Measurements from ENCODE around the gene CAMK1D.
"Not testable (repeated sequence)": the region's sequence is repeated elsewhere in the genome, so short reads cannot be mapped to it uniquely, and the experiment has no call there.

Gene CAMK1D

GRCh38 chr10:12423896-12424295 is 74.5 kb downstream of the CAMK1D start:
- DNase-seq (ENCODE audit: low read depth in 1 of 2, low spot score in 1 of 2) = no peak

DNA sequence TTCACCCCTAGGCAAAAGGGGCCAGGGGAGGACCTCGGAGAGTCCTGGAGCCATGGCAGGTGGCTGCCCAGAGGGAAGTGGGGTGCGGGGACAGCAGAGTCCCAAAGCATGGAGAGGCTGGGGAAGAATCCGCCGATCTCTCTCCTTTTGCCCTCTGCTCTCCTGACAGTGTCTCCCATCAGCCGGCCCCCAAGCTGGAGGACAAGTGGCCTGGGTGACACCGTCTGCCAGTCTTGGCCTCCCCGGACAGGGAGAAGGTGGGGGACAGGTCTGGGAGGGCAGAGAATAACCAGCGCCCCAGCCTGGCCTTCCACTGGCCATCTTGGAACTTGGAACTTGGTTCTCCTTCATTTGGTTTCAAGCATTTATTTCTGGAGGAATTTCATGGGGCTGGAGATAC is 77.9 kb downstream of the CAMK1D start:
- no peak for DNase-seq (ENCODE audit: low read depth in 1 of 2, low spot score in 1 of 2)

- no peak for DNase-seq (ENCODE audit: low read depth in 1 of 2, low spot score in 1 of 2)
Measured at GRCh38 chr10:12428447-12429135, 79.2 kb downstream of the CAMK1D start.

- DNase-seq (ENCODE audit: low read depth in 1 of 2, low spot score in 1 of 2) = no peak
Measured at GRCh38 chr10:12430406-12430982, 81.1 kb downstream of the CAMK1D start.

DNA sequence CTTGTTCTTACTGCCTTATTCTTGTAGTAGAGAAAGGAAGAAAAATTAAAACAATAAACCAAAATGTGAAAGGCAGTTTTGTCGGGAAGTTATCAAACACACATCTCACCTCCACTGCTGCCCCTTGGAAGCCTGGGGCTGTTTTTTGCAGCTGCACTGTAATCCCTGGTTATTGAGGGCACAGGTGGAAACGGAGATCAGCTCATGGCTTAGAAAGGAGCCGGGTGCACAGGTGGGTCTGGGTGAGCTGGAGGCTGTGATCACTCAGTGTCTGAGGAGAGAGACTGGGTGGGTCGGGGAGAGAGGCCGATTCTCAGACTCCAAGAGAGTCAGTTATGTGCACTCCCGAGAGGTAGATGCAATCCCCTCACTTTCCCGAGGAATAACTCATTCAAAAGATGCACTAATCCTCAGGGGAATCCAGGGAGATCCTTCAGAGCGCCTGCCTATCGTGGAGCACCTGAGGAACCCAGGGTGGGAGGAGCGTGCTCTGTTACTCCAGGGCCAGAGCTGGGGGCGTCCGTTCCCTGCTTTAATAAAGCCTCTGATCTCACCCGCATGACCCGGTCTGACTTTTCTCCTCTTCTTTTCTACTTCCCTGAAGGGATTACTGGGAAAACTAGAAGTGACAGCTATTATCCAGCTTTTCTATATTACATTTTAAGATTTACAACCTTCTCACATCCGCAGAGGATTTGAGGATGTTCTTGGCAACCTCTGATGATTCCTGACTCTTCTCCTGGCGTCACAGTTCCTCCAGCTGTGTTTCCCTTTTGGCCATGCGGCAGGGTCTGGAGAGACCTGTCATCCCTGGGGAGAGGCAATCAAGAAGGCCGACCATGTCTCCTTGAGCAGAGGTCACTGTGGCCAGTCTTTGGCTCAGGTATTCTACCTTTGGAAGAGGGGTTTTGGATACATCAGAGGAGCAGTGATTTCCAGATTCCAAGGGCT is 82.1 kb downstream of the CAMK1D start:
- no peak for DNase-seq (ENCODE audit: low read depth in 1 of 2, low spot score in 1 of 2)

- DNase-seq (ENCODE audit: low read depth in 1 of 2, low spot score in 1 of 2) = no peak
Measured at GRCh38 chr10:12432402-12433189, 83.2 kb downstream of the CAMK1D start.

- no peak for DNase-seq (ENCODE audit: low read depth in 1 of 2, low spot score in 1 of 2)
Measured at GRCh38 chr10:12434277-12434676, 84.9 kb downstream of the CAMK1D start.

GRCh38 chr10:12434677-12435076 is 85.3 kb downstream of the CAMK1D start:
- not testable (repeated sequence) for DNase-seq (ENCODE audit: low read depth in 1 of 2, low spot score in 1 of 2)

GRCh38 chr10:12435348-12435747 is 86.0 kb downstream of the CAMK1D start:
- no peak for DNase-seq (ENCODE audit: low read depth in 1 of 2, low spot score in 1 of 2)

DNA sequence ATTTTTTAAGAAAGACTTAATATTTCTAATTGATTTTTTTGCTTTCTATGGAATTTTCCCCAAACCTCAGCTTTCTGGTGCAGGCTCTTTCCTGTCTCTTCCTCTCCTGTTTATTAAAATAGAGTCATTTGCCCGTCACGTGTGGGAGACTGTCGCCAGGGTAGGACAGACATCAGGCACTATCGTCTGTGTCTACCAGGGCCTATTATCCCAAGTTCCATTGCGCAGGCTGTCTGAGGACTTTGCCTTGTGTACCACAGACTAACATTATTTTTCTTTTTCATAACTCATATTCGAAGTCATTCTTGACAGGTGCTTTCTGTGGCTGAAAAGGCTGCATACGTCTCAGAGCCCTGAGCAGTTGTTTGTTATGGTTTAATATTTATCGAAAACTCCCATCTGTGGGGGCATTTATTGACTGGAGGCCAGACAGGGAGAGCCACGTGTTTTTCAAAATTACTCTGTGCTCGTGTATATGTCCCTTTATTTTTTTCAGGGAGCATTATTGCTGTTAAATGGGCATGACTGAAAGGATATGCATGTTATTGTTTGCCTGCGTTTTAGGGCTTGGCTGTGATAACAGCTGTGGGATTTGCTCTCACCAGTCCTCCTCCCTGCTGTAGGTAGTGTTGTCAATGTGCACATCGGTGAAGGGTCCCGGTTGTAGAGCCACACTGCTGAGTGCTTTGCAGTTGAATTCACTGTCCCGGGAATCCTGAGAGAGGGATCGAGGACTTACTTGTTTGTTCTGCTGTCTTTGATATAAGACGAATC is 89.8 kb downstream of the CAMK1D start:
- no peak for DNase-seq (ENCODE audit: low read depth in 1 of 2, low spot score in 1 of 2)

DNA sequence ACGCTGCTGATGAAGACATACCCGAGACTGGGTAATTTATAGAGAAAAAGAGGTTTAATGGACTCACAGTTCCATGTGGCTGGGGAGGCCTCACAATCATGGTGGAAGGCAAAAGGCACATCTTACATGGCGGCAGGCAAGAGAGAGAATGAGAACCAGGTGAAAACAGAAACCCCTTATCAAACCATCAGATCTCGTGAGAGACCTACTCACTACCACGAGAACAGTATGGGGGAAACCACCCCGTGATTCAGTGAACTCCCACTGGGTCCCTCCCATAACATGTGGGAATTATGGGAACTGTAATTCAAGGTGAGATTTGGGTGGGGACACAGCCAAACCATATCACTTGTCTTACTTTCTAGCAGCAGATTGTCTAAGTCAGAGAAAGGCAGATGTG is 90.4 kb downstream of the CAMK1D start:
- DNase-seq (ENCODE audit: low read depth in 1 of 2, low spot score in 1 of 2) = not testable (repeated sequence)

GRCh38 chr10:12443026-12443425 is 93.7 kb downstream of the CAMK1D start:
- DNase-seq (ENCODE audit: low read depth in 1 of 2, low spot score in 1 of 2) = no peak

DNA sequence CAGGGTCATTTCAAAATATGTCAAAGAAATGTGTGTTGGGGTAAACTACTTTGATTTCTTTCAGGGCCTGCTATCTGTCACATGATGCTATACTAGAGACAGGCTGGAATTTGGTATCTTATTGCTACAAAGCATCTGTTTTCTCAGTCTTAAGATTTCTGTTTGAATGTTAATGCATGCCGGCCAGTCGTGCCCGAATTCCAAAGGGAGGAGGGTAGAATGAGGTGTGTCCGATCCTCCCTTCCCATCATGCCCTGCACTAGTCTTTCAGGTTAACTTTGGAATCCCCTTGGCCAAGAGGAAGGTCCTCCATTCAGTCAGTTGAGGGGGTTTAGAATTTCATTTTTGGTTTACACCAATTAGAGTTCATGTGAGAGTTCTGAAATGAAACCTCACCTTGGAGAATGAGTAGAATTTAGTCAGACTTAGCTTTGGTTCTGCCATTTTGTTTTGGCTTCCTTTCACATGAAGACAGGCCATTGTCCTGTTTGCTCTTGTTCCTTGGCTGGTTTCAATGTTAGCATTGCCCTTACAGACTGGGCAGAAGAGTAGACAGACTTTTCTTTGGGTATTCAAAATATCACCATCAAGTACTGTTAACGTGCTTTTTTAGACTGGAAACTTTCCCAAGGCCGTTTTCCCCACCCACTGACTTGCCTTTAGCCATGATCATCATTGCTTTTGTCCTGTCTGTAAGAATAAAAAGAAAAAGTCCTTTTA is 95.8 kb downstream of the CAMK1D start:
- no peak for DNase-seq (ENCODE audit: low read depth in 1 of 2, low spot score in 1 of 2)

DNA sequence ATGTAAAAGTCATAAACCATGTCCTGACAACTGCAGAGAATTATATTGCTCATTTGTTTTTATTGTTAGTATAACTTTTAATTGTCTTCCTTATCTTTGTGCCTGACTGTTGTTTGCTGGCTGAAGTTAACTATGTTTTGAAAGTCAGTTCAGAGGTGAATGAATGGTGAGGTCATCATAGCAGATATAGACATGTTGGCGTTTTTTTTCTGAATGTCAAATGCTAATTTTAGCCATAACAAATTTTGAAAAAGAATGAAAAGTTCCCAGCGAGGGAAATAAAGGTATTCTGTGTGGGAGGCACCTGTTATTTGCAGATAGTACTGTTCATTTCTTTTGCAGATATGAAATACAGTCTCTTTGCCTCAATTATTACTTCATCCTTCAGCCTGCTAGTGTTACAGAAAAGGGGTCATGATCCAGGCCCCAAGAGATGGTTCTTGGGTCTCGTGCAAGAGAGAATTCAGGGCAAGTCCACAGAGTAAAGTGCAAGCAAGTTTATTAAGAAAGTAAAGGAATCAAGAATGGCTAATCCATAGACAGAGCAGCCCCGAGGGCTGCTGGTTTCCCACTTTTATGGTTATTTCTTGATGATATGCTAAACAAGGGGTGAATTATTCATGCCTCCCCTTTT is 96.5 kb downstream of the CAMK1D start:
- DNase-seq (ENCODE audit: low read depth in 1 of 2, low spot score in 1 of 2) = no peak

DNA sequence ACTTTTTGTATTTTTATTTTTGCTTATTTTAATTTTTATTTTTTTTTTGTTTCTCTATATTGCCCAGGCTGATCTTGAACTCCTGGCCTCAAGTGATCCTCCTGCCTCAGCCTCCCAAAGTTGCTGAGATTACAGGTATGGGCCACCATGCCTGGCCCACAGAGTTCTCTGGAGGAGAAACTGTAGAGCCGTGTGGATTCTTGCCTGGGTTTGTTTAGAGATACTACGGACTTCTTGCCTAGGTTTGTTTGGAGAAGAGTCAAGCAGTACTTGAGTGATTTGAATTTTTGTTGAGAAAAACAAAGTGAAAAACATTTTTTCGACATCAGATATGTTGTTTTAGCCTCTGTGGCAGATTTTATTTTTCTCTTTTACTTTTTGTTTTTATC is 99.0 kb downstream of the CAMK1D start:
- DNase-seq (ENCODE audit: low read depth in 1 of 2, low spot score in 1 of 2) = no peak

- peak; percentile 26 to 75 for DNase-seq (ENCODE audit: low read depth in 1 of 2, low spot score in 1 of 2)
Measured at GRCh38 chr10:12448729-12449391, 99.5 kb downstream of the CAMK1D start.

GRCh38 chr10:12455318-12455717 is 106.0 kb downstream of the CAMK1D start:
- no peak for DNase-seq (ENCODE audit: low read depth in 1 of 2, low spot score in 1 of 2)

DNA sequence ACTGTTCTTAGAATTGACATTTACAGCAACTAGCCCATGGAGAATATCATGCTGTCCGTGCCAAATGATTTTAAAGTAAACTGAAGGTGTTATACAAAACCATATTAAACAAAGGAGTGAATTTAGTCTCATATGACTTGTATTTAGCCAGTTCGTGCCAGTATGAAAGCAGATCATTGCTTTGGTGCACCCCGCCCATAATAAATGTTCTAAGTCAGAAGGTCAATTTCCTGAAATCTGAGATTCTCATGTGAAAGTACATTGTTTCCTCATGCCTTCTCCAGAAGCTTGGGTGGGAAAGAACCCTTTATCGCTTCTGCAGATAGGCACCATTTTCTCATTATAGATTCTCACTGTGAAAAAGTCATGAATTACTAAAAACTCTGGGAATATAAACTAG is 106.4 kb downstream of the CAMK1D start:
- no peak for DNase-seq (ENCODE audit: low read depth in 1 of 2, low spot score in 1 of 2)

- no peak for DNase-seq (ENCODE audit: low read depth in 1 of 2, low spot score in 1 of 2)
Measured at GRCh38 chr10:12459340-12459739, 110.0 kb downstream of the CAMK1D start.

Data from activated CD4-positive, alpha-beta T cell treated with anti-CD3 and anti-CD28 coated beads, Interleukin-2, amount 50 U/mL, for 24 hours (primary cell).